Panc1 (cell line): ENCODE measurements around the gene FARP2. TPM values are rescaled to one million over a fixed set of nuclear protein-coding genes. Genes with fewer than 3 reads are reported as not detected.
"Not testable (repeated sequence)": the region's sequence is repeated elsewhere in the genome, so short reads cannot be mapped to it uniquely, and the experiment has no call there.

ENCODE experiments used
- ATAC-seq: fragments of 200-7000 bp; cut with Tn5 transposase; 2 replicates; pipeline ENCODE4 v1.9.1; 2020; ENCODE audit warnings: mild to moderate bottlenecking, moderate library complexity
- BruUV-seq: library from RNA; stranded (reverse); fragments of 400-500 nt; replicated peaks from 2 replicates; lab custom pipeline; 2021; lab: Mats Ljungman, UMichigan
- CTCF ChIA-PET: fragments of 300-600 bp; sonication (Branson Sonifier 250); formaldehyde crosslinking; loops from one replicate; lab custom pipeline; 2022; ENCODE audit warnings: antibody characterized with exemption; lab: Charles Lee
- POLR2A ChIA-PET: fragments of 300-600 bp; sonication (Branson Sonifier 250); formaldehyde crosslinking; loops from one replicate; lab custom pipeline; 2022; ENCODE audit warnings: antibody characterized with exemption; lab: Charles Lee
- DNase-seq: peaks from one replicate; pipeline ENCODE4 v3.0.0-alpha.2; 2010; ENCODE audit warnings: low read depth, low spot score
- H3K27ac ChIP-seq: 2 replicates; pipeline ENCODE4 v1.5.1; 2011; ENCODE audit warnings: mild to moderate bottlenecking, low read length, inconsistent platforms
- H3K27me3 ChIP-seq: fragments of 200-500 bp; sonication (Bioruptor generic); 2 replicates; pipeline ENCODE4 v1.6.0; 2014; ENCODE audit warnings: low read length, inconsistent platforms; ENCODE audit not compliant: control insufficient read depth, insufficient read depth
- H3K36me3 ChIP-seq: fragments of 200-500 bp; sonication (Bioruptor generic); 2 replicates; pipeline ENCODE4 v1.5.1; 2014; ENCODE audit warnings: inconsistent platforms, mild to moderate bottlenecking, low read length, moderate library complexity; ENCODE audit not compliant: control insufficient read depth, insufficient read depth
- H3K4me1 ChIP-seq: 2 replicates; pipeline ENCODE4 v1.5.1; 2011; ENCODE audit warnings: inconsistent platforms, mild to moderate bottlenecking, low read length, moderate library complexity; ENCODE audit not compliant: control insufficient read depth, insufficient read depth
- H3K4me3 ChIP-seq, 2 experiments: 2 replicates each; pipeline ENCODE4 v1.5.1; 2011 to 2012; ENCODE audit warnings: low read depth in 2 of 2, low read length in 2 of 2, mild to moderate bottlenecking in 2 of 2, inconsistent platforms in 1 of 2, moderate library complexity in 1 of 2
- H3K9me3 ChIP-seq: fragments of 200-500 bp; sonication (Bioruptor generic); 2 replicates; pipeline ENCODE4 v1.5.1; 2014; ENCODE audit warnings: low read depth, mild to moderate bottlenecking, inconsistent platforms, low read length, moderate library complexity; ENCODE audit not compliant: control insufficient read depth, insufficient read depth
- POLR2AphosphoS5 ChIP-seq: IDR thresholded peaks from 2 replicates; pipeline ENCODE4 v1.6.1; 2012; ENCODE audit warnings: mild to moderate bottlenecking, low read depth, low read length, moderate library complexity
- SIN3A ChIP-seq: IDR thresholded peaks from 2 replicates; pipeline ENCODE4 v1.6.1; 2012; ENCODE audit warnings: low read depth, mild to moderate bottlenecking, low read length, moderate library complexity, borderline replicate concordance; ENCODE audit not compliant: insufficient read depth
- TCF7L2 ChIP-seq: IDR thresholded peaks from 2 replicates; pipeline ENCODE4 v1.6.1; 2011; ENCODE audit warnings: mild to moderate bottlenecking, low read depth, low read length, inconsistent platforms
- in situ Hi-C: cut with HindIII; loops from 2 replicates; pipeline ENCODE4 v1.10.0; 2016; ENCODE audit warnings: low sequenced_read_pairs, low pct_unique_long_range_greater_than_20kb
- intact Hi-C: fragments of 100-400 bp; cut with micrococcal nuclease; formaldehyde crosslinking; loops from one replicate; pipeline ENCODE4 v1.10.0; 2022; ENCODE audit not compliant: unreplicated experiment
- total RNA-seq: library from RNA; stranded (reverse); gene quantifications from one replicate; pipeline ENCODE4 v1.2.1, GENCODE V29; 2021; ENCODE audit not compliant: unreplicated experiment
- TF ChIP-seq, protein P1 (sequence below): fragments of 450-650 bp; IDR thresholded peaks from 2 replicates; pipeline ENCODE4 v1.5.1; 2017; ENCODE audit warnings: mild to moderate bottlenecking
- TF ChIP-seq, protein P2 (sequence below), 2 experiments: IDR thresholded peaks; 2 replicates each; pipeline ENCODE4 v1.6.1; 2011 to 2012; ENCODE audit warnings: low read depth in 2 of 2, control low read depth in 1 of 2, low read length in 1 of 2, mild to moderate bottlenecking in 1 of 2, moderate library complexity in 1 of 2; ENCODE audit not compliant: insufficient read depth in 1 of 2

Gene FARP2
- total RNA-seq, 1 experiment from 2014 or later = 80.3 TPM

DNA sequence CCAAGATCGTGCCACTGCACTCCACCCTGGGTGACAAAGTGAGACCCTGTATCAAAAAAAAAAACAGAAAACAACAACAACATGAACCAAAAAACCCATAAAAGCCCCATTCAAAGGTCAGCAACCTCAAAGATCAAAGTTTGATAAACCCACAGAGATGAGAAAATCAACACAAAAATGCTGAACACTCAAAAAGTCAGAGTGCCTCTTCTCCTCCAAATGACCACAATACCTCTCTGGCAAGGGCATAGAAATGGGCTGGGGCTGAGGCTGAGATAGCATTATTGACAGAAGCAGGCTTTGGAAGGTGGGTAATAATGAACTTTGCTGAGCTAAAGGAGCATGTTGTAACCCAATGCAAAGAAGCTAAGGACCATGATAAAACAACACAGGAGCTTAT is 66.3 kb downstream of the FARP2 start:
- ChIA-PET CTCF (no interaction called here), POLR2A (no interaction called here)
- ATAC-seq (no peak), DNase-seq (no peak)
- intact Hi-C loops = no loop called here
- no peaks in the 10 kb centered on the region for H3K9me3 ChIP-seq
- H3K4me3 ChIP-seq = no peak overlapping the region
- in situ Hi-C loops = no loop called here
- no peaks in the 10 kb centered on the region for H3K27me3 ChIP-seq
- TF ChIP-seq SIN3A (no peak), POLR2AphosphoS5 (no peak), TCF7L2 (no peak)
- TF ChIP-seq, protein P1, sequence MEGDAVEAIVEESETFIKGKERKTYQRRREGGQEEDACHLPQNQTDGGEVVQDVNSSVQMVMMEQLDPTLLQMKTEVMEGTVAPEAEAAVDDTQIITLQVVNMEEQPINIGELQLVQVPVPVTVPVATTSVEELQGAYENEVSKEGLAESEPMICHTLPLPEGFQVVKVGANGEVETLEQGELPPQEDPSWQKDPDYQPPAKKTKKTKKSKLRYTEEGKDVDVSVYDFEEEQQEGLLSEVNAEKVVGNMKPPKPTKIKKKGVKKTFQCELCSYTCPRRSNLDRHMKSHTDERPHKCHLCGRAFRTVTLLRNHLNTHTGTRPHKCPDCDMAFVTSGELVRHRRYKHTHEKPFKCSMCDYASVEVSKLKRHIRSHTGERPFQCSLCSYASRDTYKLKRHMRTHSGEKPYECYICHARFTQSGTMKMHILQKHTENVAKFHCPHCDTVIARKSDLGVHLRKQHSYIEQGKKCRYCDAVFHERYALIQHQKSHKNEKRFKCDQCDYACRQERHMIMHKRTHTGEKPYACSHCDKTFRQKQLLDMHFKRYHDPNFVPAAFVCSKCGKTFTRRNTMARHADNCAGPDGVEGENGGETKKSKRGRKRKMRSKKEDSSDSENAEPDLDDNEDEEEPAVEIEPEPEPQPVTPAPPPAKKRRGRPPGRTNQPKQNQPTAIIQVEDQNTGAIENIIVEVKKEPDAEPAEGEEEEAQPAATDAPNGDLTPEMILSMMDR = no peak
- TF ChIP-seq, protein P2, sequence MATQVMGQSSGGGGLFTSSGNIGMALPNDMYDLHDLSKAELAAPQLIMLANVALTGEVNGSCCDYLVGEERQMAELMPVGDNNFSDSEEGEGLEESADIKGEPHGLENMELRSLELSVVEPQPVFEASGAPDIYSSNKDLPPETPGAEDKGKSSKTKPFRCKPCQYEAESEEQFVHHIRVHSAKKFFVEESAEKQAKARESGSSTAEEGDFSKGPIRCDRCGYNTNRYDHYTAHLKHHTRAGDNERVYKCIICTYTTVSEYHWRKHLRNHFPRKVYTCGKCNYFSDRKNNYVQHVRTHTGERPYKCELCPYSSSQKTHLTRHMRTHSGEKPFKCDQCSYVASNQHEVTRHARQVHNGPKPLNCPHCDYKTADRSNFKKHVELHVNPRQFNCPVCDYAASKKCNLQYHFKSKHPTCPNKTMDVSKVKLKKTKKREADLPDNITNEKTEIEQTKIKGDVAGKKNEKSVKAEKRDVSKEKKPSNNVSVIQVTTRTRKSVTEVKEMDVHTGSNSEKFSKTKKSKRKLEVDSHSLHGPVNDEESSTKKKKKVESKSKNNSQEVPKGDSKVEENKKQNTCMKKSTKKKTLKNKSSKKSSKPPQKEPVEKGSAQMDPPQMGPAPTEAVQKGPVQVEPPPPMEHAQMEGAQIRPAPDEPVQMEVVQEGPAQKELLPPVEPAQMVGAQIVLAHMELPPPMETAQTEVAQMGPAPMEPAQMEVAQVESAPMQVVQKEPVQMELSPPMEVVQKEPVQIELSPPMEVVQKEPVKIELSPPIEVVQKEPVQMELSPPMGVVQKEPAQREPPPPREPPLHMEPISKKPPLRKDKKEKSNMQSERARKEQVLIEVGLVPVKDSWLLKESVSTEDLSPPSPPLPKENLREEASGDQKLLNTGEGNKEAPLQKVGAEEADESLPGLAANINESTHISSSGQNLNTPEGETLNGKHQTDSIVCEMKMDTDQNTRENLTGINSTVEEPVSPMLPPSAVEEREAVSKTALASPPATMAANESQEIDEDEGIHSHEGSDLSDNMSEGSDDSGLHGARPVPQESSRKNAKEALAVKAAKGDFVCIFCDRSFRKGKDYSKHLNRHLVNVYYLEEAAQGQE (IDR thresholded peaks at IDR 0.05; ENCODE audit: insufficient read depth in 1 of 2, low read depth in 2 of 2, low read length in 1 of 2) = no peak
- no peaks in the 10 kb centered on the region for H3K36me3 ChIP-seq
- no peaks in the 10 kb centered on the region for H3K4me1 ChIP-seq
- H3K27ac ChIP-seq = no peak overlapping the region
- BruUV-seq = no TSS peak

DNA sequence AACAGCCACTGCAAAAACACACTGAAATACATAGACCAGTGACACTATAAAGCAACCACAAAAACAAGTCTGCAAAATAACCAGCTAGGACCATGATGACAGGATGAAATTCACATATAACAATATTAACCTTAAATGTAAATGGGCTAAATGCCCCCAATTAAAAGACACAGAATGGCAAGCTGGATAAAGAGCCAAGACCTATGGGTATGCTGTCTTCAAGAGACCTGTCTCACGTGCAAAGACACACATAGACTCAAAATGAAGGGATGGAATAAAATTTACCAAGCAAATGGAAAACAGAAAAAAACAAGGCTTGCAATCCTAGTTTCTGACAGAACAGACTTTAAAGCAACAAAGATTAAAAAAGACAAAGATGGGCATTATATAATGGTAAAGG is 67.4 kb downstream of the FARP2 start:
- H3K4me1 ChIP-seq, POLR2A ChIA-PET, H3K27me3 ChIP-seq, DNase-seq, ATAC-seq, CTCF ChIA-PET, H3K36me3 ChIP-seq, intact Hi-C loops, H3K4me3 ChIP-seq, H3K27ac ChIP-seq, in situ Hi-C loops, BruUV-seq, H3K9me3 ChIP-seq: not testable (repeated sequence)

DNA sequence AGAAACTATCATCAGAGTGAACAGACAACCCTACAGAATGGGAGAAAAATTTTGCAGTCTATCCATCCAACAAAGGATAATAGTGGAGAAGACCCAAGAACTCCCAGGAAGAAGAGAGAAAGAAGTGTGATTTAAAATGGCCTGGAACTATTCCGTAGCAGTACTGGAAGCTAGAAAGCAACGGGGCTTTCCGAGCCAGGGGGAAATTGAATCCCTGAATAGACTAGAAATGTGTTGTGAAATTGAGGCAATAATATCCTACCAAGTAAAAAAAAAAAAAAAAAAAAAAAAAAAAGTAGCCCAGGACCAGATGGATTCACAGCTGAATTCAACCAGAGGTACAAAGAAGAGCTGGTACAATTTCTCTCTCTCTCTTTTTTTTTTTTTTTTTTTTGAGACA is 69.3 kb downstream of the FARP2 start:
- no TSS peak for BruUV-seq
- CTCF ChIA-PET = no interaction called here

More for the DNA sequence above, 69.3 kb downstream of the FARP2 start:
- Histone ChIP-seq H3K4me1 (no peaks in the 10 kb centered on the region), H3K9me3 (no peaks in the 10 kb centered on the region), H3K27ac (no peak overlapping the region), H3K36me3 (no peaks in the 10 kb centered on the region), H3K27me3 (no peaks in the 10 kb centered on the region), H3K4me3 (no peak overlapping the region)
- DNase-seq (no peak), ATAC-seq (no peak)
- TF ChIP-seq, protein P1 = no peak
- no peak for TF ChIP-seq TCF7L2
- TF ChIP-seq POLR2AphosphoS5 = no peak
- TF ChIP-seq SIN3A = no peak
- TF ChIP-seq, protein P2 (IDR thresholded peaks at IDR 0.05; ENCODE audit: insufficient read depth in 1 of 2, low read depth in 2 of 2, low read length in 1 of 2) = no peak
- intact Hi-C loops = no loop called here
- in situ Hi-C loops = no loop called here
- POLR2A ChIA-PET = no interaction called here
